Natural killer cell (primary cell): Measurements from ENCODE around the gene THYN1. TPM values are rescaled to one million over a fixed set of nuclear protein-coding genes. Genes with fewer than 3 reads are reported as not detected.
"Not testable (repeated sequence)": the region's sequence is repeated elsewhere in the genome, so short reads cannot be mapped to it uniquely, and the experiment has no call there.

Source experiments
- ATAC-seq, 3 donors: fragments of 150-1000 bp in 2 of 3; fragments of 200-7000 bp in 1 of 3; cut with Tn5 transposase; 1 replicate in 1 of 3; 2 replicates in 2 of 3; pipeline ENCODE4 v1.10.0; 2021; ENCODE audit warnings: mild to moderate bottlenecking in 2 of 3, moderate library complexity in 2 of 3
- DNase-seq, 2 donors: peaks; one replicate each; pipeline versions ENCODE4 v3.0.0 to v3.0.0-alpha.2; 2013 to 2021; ENCODE audit warnings: mixed read lengths in 1 of 2
- H3K27ac ChIP-seq: one replicate; pipeline ENCODE4 v1.5.1; 2013; ENCODE audit warnings: mild to moderate bottlenecking, low read length
- H3K27me3 ChIP-seq: one replicate; pipeline ENCODE4 v1.6.1; 2013; ENCODE audit warnings: low read length; ENCODE audit not compliant: control insufficient read depth, insufficient read depth
- H3K36me3 ChIP-seq: one replicate; pipeline ENCODE4 v1.6.1; 2013; ENCODE audit warnings: low read length; ENCODE audit not compliant: control insufficient read depth, insufficient read depth
- H3K4me1 ChIP-seq: one replicate; pipeline ENCODE4 v1.6.1; 2013; ENCODE audit warnings: low read length; ENCODE audit not compliant: control insufficient read depth, insufficient read depth
- H3K4me3 ChIP-seq: one replicate; pipeline ENCODE4 v1.5.1; 2013; ENCODE audit warnings: low read length
- H3K9me3 ChIP-seq: one replicate; pipeline ENCODE4 v1.6.1; 2013; ENCODE audit warnings: low read length; ENCODE audit not compliant: control insufficient read depth, insufficient read depth
- H3K27ac Mint-ChIP-seq, 2 donors: one replicate each; pipeline ENCODE4 v1.8.0; 2022; ENCODE audit warnings: mild to moderate bottlenecking in 2 of 2, mixed read lengths in 2 of 2, moderate library complexity in 1 of 2
- H3K27me3 Mint-ChIP-seq, 2 donors: one replicate each; pipeline ENCODE4 v1.8.0; 2022; ENCODE audit warnings: low read depth in 2 of 2, mixed read lengths in 2 of 2
- H3K36me3 Mint-ChIP-seq: one replicate; pipeline ENCODE4 v1.8.0; 2022; ENCODE audit warnings: mixed read lengths
- H3K4me1 Mint-ChIP-seq, 2 donors: one replicate each; pipeline ENCODE4 v1.8.0; 2022; ENCODE audit warnings: mixed read lengths in 2 of 2
- H3K4me3 Mint-ChIP-seq: one replicate; pipeline ENCODE4 v1.8.0; 2022; ENCODE audit warnings: mild to moderate bottlenecking, moderate library complexity, mixed read lengths
- H3K9me3 Mint-ChIP-seq, 2 donors: one replicate each; pipeline ENCODE4 v1.8.0; 2022; ENCODE audit warnings: mixed read lengths in 2 of 2
- WGBS: methylation state at CpG from one replicate; pipeline ENCODE4 v1.1.7; 2013; ENCODE audit warnings: missing lambda C conversion rate; ENCODE audit not compliant: insufficient coverage; 5-methylcytosine and 5-hydroxymethylcytosine counted together
- intact Hi-C: fragments of 100-400 bp; cut with micrococcal nuclease; formaldehyde crosslinking; loops from one replicate; pipeline ENCODE4 v1.14.2; 2022
- total RNA-seq, 4 donors: library from RNA; stranded (reverse); fragments of 120-200 nt in 1 of 4; gene quantifications; one replicate each; pipeline versions ENCODE4 v1.2.3 to v1.2.4, GENCODE V29; 2013 to 2022
- TF ChIP-seq, protein P1 (sequence below): fragments of 200-600 bp; IDR thresholded peaks from one replicate; pipeline ENCODE4 v1.8.0; 2022; ENCODE audit warnings: antibody characterized with exemption

Gene THYN1
- total RNA-seq, 3 donors from 2014 or later (not counting 1 experiment from before 2014, with no cell fraction given), result 21.6 to 25.4 (median 24.0) TPM

DNA sequence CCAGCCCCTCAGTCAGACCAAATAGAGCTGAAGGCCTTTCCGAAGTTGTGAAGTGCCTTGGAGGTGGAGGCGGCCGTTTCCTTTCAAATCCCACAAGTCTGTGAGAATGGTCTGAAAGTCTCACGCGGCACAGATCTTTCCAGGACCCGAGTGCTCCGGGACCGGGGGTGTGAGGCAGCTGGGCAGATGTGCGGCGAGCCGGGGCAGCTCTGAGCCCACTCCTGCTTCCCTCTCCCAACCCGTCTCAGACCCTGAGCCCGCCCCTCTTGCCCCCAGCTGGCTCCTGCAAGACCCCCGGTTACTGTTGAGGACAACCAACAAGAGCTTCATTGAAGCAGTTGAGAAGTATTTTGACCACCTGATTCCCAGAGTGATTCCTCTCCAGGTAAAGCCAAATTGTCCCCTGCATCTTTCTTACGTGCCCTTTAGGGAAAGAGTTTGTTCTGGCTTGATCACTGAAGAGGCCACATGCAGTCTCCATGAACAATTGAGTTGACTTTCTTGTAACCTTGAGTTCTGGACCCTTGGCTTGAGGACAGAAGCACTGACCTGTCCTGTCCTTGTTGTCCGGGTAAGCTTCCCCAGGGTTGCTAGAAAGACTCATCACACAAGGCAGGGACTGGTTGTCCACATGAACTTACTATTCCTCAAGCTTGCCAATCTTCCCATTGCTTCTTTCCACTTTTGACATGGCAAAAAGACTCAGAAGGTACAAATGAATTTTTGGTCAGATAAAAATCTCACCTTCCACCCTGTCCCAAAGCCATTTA, 30.5 kb upstream of the THYN1 start:
- DNase-seq (no peak), ATAC-seq (no peak)
- H3K9me3 Mint-ChIP-seq, result no peaks in the 10 kb centered on the region
- Histone ChIP-seq H3K36me3 (no peaks in the 10 kb centered on the region), H3K4me3 (no peak overlapping the region), H3K27ac (no peak overlapping the region), H3K27me3 (peaks cover 6% of the 10 kb centered on the region), H3K9me3 (no peaks in the 10 kb centered on the region), H3K4me1 (no peaks in the 10 kb centered on the region)
- intact Hi-C loops, result no loop called here
- no peaks in the 10 kb centered on the region for H3K36me3 Mint-ChIP-seq
- no peaks in the 10 kb centered on the region for H3K4me1 Mint-ChIP-seq
- WGBS, result 94% methylated on average over 16 of the region's 16 CpGs
- TF ChIP-seq, protein P1, sequence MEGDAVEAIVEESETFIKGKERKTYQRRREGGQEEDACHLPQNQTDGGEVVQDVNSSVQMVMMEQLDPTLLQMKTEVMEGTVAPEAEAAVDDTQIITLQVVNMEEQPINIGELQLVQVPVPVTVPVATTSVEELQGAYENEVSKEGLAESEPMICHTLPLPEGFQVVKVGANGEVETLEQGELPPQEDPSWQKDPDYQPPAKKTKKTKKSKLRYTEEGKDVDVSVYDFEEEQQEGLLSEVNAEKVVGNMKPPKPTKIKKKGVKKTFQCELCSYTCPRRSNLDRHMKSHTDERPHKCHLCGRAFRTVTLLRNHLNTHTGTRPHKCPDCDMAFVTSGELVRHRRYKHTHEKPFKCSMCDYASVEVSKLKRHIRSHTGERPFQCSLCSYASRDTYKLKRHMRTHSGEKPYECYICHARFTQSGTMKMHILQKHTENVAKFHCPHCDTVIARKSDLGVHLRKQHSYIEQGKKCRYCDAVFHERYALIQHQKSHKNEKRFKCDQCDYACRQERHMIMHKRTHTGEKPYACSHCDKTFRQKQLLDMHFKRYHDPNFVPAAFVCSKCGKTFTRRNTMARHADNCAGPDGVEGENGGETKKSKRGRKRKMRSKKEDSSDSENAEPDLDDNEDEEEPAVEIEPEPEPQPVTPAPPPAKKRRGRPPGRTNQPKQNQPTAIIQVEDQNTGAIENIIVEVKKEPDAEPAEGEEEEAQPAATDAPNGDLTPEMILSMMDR, result no peak
- no peak overlapping the region for H3K4me3 Mint-ChIP-seq
- peaks cover 30 to 34% of the 10 kb centered on the region in 2 donors for H3K27me3 Mint-ChIP-seq
- H3K27ac Mint-ChIP-seq, result no peak overlapping the region

DNA sequence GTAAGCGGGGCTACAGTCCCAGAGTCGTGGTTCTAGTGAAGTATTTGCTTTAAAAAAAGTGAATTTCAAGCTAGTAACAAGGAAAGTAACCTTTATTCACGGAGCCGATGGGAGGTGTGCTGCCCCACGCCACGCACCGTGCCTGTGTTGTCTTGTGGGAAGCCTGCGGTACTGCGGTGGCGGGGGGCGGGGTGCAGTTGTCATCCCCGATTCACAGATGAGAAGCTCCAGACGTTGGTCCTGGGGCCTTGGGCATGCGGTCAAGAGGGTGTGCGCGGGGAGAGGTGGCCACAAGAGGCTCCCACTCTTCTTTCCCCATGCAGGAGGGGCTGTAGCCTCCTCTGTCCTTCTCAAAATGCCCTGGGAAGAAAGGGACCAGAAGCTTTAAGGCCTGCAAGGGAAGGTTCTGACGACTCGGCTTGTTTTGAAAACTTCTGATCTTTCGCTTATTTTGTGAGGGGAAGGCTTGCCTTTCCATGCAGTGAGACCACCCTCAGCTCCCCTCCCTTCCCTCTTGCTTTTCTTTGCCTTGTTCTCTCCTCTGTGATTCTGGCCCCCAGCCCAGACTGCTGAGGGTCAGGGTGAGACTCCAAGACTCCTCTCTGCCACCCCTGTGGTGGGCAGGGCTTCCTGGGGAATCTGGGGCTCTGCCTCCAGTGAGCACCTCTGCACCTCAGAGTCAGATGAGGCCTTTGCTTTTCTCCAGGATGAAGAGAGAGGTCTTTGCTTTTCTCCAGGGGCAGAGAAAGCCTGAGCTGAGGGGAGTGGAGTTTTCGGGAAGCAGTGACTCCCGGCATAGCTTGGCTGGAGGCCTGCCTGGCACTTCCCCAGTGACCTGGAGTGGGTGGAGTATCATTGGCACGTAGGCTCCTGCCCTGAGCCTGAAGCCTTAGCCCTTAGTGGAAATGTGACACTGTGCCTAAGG, 29.2 kb upstream of the THYN1 start:
- H3K4me1 ChIP-seq, result no peaks in the 10 kb centered on the region
- intact Hi-C loops, result no loop called here
- no peak overlapping the region for H3K4me3 ChIP-seq
- Mint-ChIP-seq H3K27me3 (peaks cover 40 to 46% of the 10 kb centered on the region in 2 donors), H3K9me3 (no peaks in the 10 kb centered on the region), H3K4me3 (no peak overlapping the region), H3K27ac (no peak overlapping the region), H3K36me3 (no peaks in the 10 kb centered on the region), H3K4me1 (peaks cover under 1 to 2% of the 10 kb centered on the region in 2 donors)
- peaks cover 6% of the 10 kb centered on the region for H3K9me3 ChIP-seq
- H3K36me3 ChIP-seq, result no peaks in the 10 kb centered on the region
- TF ChIP-seq, protein P1, result no peak
- ATAC-seq (no peak), DNase-seq (no peak)
- WGBS, result 91% methylated on average over 22 of the region's 22 CpGs
- no peak overlapping the region for H3K27ac ChIP-seq
- peaks cover 16% of the 10 kb centered on the region for H3K27me3 ChIP-seq

DNA sequence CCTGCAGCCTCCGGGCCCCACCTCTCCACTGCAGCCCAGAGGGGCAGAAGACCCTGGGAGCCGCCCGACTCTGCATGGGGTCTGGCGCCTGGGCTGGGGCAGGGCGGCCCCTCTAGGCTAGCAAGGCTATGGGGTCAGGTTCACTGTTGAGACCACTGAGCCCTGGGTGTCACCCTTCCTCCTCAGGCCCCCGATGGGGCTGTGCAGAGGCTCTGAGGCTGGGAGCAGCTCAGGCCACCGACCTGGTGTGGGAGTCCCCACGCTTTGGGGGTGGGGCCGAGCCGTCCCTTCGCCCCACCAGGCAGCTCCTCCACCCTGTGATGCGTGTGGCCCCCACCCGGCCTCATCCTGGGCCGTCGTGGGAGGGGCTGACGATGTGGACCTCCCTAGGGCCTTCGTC, 28.5 kb upstream of the THYN1 start:
- H3K4me3 Mint-ChIP-seq, H3K9me3 Mint-ChIP-seq, ATAC-seq, intact Hi-C loops, H3K27ac Mint-ChIP-seq, H3K36me3 Mint-ChIP-seq, H3K9me3 ChIP-seq, H3K4me1 Mint-ChIP-seq, H3K36me3 ChIP-seq, H3K4me1 ChIP-seq, H3K27ac ChIP-seq, DNase-seq, H3K4me3 ChIP-seq: not testable (repeated sequence)
- H3K27me3 ChIP-seq, result peaks cover 22% of the 10 kb centered on the region
- peaks cover 44 to 51% of the 10 kb centered on the region in 2 donors for H3K27me3 Mint-ChIP-seq
- 93% methylated on average over 3 of the region's 17 CpGs for WGBS

DNA sequence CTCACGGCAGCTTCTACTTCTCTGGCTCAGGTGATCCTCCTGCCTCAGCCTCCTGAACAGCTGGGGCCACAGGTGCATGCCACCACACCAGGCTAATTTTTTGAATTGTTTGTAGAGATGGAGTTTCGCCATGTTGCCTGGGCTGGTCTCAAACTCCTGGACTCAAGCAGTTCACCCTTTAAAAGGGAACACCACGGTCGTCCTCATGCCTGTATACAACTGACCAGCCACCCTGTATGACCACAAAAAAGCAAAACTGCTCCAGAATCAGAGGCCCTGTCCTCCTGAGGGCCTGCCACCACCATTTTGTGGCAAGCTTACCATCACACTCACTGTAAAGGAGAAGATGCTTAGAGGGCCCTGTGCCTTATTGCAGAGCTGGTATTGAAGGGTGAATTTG, 25.2 kb upstream of the THYN1 start:
- WGBS, result 93% methylated on average over 4 of the region's 4 CpGs
- H3K27me3 Mint-ChIP-seq, result peaks cover 59 to 71% of the 10 kb centered on the region in 2 donors
- ATAC-seq (no peak), DNase-seq (no peak)
- Histone ChIP-seq H3K9me3 (peaks cover 6% of the 10 kb centered on the region), H3K27ac (no peak overlapping the region), H3K4me1 (peaks cover 16% of the 10 kb centered on the region), H3K36me3 (no peaks in the 10 kb centered on the region), H3K27me3 (peaks cover 37% of the 10 kb centered on the region), H3K4me3 (no peak overlapping the region)
- intact Hi-C loops, result no loop called here
- peaks cover 16 to 19% of the 10 kb centered on the region in 2 donors for H3K4me1 Mint-ChIP-seq
- no peaks in the 10 kb centered on the region for H3K9me3 Mint-ChIP-seq
- no peaks in the 10 kb centered on the region for H3K36me3 Mint-ChIP-seq
- TF ChIP-seq, protein P1, result no peak
- H3K27ac Mint-ChIP-seq, result no peak overlapping the region
- H3K4me3 Mint-ChIP-seq, result no peak overlapping the region
